Gastrocnemius medialis (tissue), 4 donors: ENCODE measurements around the gene BLCAP.

Experiments
- POLR2A ChIP-seq, 2 donors: fragments of 450-650 bp; IDR thresholded peaks; one replicate each; pipeline ENCODE4 v1.6.1; 2017; ENCODE audit warnings: antibody characterized with exemption in 2 of 2, mild to moderate bottlenecking in 2 of 2, moderate library complexity in 2 of 2
- TF ChIP-seq, protein P1 (sequence below), 5 experiments: fragments of 450-650 bp in 3 of 5; fragments of 200-600 bp in 2 of 5; sonication (generic) in 2 of 5; IDR thresholded peaks in 4 of 5; conservative IDR thresholded peaks in 1 of 5; 1 replicate in 4 of 5; 2 replicates in 1 of 5; pipeline ENCODE4 v1.5.1; 2016 to 2019; ENCODE audit warnings: antibody characterized with exemption in 5 of 5, mild to moderate bottlenecking in 3 of 5, moderate library complexity in 3 of 5

DNA sequence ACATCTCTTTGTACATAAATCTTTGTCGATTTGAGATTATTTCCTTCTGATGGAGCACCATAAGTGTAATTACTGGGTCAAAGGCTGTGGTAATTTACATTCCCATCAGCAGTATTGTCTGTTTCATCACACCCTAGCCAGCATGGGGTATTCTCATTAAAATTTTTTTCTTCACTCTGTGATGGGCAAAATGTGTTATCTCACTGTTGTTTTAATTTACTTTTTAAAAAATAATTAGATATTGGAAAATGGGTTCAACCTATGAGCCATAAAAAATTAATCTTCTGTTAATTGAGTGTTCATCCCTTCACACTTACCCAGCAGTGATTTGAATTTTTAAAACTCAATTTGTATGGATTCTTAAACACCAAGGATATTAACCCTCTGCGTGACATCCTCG, 50.6 kb downstream of the BLCAP start:
- TF ChIP-seq, protein P1, sequence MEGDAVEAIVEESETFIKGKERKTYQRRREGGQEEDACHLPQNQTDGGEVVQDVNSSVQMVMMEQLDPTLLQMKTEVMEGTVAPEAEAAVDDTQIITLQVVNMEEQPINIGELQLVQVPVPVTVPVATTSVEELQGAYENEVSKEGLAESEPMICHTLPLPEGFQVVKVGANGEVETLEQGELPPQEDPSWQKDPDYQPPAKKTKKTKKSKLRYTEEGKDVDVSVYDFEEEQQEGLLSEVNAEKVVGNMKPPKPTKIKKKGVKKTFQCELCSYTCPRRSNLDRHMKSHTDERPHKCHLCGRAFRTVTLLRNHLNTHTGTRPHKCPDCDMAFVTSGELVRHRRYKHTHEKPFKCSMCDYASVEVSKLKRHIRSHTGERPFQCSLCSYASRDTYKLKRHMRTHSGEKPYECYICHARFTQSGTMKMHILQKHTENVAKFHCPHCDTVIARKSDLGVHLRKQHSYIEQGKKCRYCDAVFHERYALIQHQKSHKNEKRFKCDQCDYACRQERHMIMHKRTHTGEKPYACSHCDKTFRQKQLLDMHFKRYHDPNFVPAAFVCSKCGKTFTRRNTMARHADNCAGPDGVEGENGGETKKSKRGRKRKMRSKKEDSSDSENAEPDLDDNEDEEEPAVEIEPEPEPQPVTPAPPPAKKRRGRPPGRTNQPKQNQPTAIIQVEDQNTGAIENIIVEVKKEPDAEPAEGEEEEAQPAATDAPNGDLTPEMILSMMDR (IDR thresholded peaks at IDR 0.05 in 4 of 5, conservative IDR thresholded peaks at IDR 0.05 in 1 of 5): no peak
- no peak for TF ChIP-seq POLR2A (IDR thresholded peaks at IDR 0.05)
